ENCODE measurements around the gene MARVELD3. TPM values are rescaled to one million over a fixed set of nuclear protein-coding genes. Genes with fewer than 3 reads are reported as not detected.
"Not testable (repeated sequence)": the region's sequence is repeated elsewhere in the genome, so short reads cannot be mapped to it uniquely, and the experiment has no call there.

The MARVELD3 gene
- polyA plus RNA-seq, 1 donor (not counting 4 experiments of a cell fraction or from before 2014, with no cell fraction given): 11.6 TPM

DNA sequence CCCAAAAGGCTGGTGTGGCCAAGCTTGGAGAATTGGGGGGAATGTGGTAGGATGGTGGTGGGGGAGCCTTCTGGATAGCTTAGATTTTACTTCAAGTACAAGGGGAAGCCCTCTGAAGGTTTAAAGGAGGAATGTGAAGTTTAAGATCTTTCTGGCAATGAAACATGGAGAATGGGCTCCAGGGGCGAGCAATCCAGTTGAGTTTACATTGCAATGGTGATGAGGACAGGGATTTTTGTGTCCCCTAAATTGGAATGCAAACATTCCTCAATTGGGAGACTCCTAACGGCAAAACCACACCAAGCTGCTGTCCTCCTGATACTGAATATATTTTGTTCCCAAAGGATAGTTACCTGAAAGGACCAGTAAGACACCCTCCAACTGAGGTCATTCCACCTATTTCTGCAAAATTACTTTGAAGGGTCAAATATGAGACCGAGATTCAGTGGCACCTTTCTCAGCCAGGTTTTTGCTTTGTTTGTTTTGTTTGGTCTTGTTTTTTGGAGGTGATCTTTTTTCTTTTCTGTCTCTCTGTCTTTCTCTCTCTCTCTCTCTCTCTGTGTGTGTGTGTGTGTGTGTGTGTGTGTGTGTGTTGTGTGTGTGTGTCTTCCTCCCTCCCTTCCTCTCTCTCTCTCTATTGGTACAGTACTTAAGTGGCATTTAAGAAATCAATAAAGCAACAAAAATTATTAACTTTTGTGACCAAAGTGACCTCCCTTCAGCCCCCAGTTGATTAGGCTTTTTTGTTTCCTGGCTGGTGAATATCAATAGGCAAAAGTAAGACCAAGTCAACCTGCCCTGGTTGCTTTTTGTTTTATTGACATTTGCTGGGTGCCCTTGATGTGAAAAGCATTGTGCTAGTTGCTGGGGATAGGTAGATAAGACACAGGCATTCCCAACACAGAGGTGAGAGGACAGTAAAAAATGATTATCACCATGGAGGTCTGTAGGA, 32.7 kb upstream of the MARVELD3 start:
- DNase-seq (ENCODE audit: low read depth, low spot score) (no peak), FAIRE-seq (no peak)
- Histone ChIP-seq H3K4me1 (ENCODE audit: control insufficient read depth, extremely low read depth, insufficient read depth, low read length) (no peaks in the 10 kb centered on the region), H3K4me2 (ENCODE audit: control insufficient read depth, extremely low read depth, insufficient read depth, low read depth, low read length) (no peak overlapping the region), H3K79me2 (ENCODE audit: control insufficient read depth, insufficient read depth, low read length) (no peaks in the 10 kb centered on the region), H2AFZ (ENCODE audit: control insufficient read depth, low read length) (no peak overlapping the region), H3K27me3 (ENCODE audit: control insufficient read depth, extremely low read depth, insufficient read depth, low read length) (no peaks in the 10 kb centered on the region), H4K20me1 (ENCODE audit: control insufficient read depth, extremely low read depth, insufficient read depth, low read length) (no peaks in the 10 kb centered on the region), H3K36me3 (ENCODE audit: control insufficient read depth in 2 of 2, extremely low read depth in 1 of 2, insufficient read depth in 2 of 2, low read length in 2 of 2) (no peaks in the 10 kb centered on the region), H3K27ac (ENCODE audit: control insufficient read depth, insufficient read depth, low read length) (no peak overlapping the region), H3K4me3 (ENCODE audit: control insufficient read depth in 2 of 3, extremely low read depth in 1 of 3, insufficient read depth in 2 of 3, low read depth in 1 of 3, low read length in 3 of 3) (no peak overlapping the region), H3K9me1 (ENCODE audit: control insufficient read depth, extremely low read depth, insufficient read depth, low read length) (no peaks in the 10 kb centered on the region), H3K9ac (ENCODE audit: control insufficient read depth, extremely low read depth, insufficient read depth, low read length) (no peak overlapping the region), H3K9me3 (ENCODE audit: control insufficient read depth, low read depth, low read length) (no peaks in the 10 kb centered on the region)
- TF ChIP-seq EZH2 (IDR thresholded peaks at IDR 0.05; ENCODE audit: low read length): no peak
- TF ChIP-seq, protein P1, sequence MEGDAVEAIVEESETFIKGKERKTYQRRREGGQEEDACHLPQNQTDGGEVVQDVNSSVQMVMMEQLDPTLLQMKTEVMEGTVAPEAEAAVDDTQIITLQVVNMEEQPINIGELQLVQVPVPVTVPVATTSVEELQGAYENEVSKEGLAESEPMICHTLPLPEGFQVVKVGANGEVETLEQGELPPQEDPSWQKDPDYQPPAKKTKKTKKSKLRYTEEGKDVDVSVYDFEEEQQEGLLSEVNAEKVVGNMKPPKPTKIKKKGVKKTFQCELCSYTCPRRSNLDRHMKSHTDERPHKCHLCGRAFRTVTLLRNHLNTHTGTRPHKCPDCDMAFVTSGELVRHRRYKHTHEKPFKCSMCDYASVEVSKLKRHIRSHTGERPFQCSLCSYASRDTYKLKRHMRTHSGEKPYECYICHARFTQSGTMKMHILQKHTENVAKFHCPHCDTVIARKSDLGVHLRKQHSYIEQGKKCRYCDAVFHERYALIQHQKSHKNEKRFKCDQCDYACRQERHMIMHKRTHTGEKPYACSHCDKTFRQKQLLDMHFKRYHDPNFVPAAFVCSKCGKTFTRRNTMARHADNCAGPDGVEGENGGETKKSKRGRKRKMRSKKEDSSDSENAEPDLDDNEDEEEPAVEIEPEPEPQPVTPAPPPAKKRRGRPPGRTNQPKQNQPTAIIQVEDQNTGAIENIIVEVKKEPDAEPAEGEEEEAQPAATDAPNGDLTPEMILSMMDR (optimal IDR thresholded peaks at IDR 0.05 in 1 of 3, IDR thresholded peaks at IDR 0.05 in 1 of 3, conservative IDR thresholded peaks at IDR 0.05 in 1 of 3; ENCODE audit: extremely low read depth in 1 of 3, insufficient read depth in 2 of 3, low read length in 3 of 3): no peak
- dilution Hi-C loops (cut with MboI; ENCODE audit: extremely low pct_ligation_motif_present, low sequenced_read_pairs): no loop called here

DNA sequence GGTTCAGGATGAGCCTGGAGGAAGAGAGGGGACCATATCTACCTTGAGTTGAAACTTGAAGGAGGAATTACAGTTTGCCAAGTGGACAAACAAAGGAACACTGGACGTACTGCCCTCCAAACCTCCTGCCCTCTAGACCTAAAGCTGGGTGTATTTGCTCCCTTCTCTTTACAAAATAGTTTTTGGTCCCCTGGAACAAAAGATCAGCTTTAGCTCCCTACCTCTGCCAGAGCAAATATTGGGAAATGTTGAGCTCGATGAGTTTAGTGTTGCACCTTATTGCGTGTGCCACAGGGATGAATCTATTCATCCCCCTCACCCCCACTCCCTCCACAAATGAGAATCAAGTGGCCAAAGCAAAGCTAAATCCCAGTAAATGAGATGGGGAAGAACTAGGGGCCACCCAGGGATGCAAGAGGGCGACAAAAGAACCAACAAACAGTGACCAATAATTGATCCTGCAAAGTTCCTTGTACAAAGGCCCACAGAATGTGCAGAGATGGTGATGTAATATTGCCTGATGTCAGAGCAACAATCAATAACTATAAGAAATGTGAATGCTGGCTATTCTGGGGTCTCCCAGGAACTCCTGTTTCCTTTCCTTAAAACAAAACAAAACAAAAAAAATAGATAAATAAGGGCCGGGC, 31.9 kb upstream of the MARVELD3 start:
- no peaks in the 10 kb centered on the region for H3K79me2 ChIP-seq (ENCODE audit: control insufficient read depth, insufficient read depth, low read length)
- TF ChIP-seq, protein P1 (optimal IDR thresholded peaks at IDR 0.05 in 1 of 3, IDR thresholded peaks at IDR 0.05 in 1 of 3, conservative IDR thresholded peaks at IDR 0.05 in 1 of 3; ENCODE audit: extremely low read depth in 1 of 3, insufficient read depth in 2 of 3, low read length in 3 of 3): no peak
- no peak for TF ChIP-seq EZH2 (IDR thresholded peaks at IDR 0.05; ENCODE audit: low read length)
- no peaks in the 10 kb centered on the region for H3K27me3 ChIP-seq (ENCODE audit: control insufficient read depth, extremely low read depth, insufficient read depth, low read length)
- no peak overlapping the region for H2AFZ ChIP-seq (ENCODE audit: control insufficient read depth, low read length)
- FAIRE-seq (no peak), DNase-seq (ENCODE audit: low read depth, low spot score) (no peak)
- no peak overlapping the region for H3K4me2 ChIP-seq (ENCODE audit: control insufficient read depth, extremely low read depth, insufficient read depth, low read depth, low read length)
- no peaks in the 10 kb centered on the region for H3K9me3 ChIP-seq (ENCODE audit: control insufficient read depth, low read depth, low read length)
- H3K9ac ChIP-seq (ENCODE audit: control insufficient read depth, extremely low read depth, insufficient read depth, low read length): no peak overlapping the region
- no peaks in the 10 kb centered on the region for H3K4me1 ChIP-seq (ENCODE audit: control insufficient read depth, extremely low read depth, insufficient read depth, low read length)
- no peaks in the 10 kb centered on the region for H3K9me1 ChIP-seq (ENCODE audit: control insufficient read depth, extremely low read depth, insufficient read depth, low read length)
- H3K27ac ChIP-seq (ENCODE audit: control insufficient read depth, insufficient read depth, low read length): no peak overlapping the region
- H3K36me3 ChIP-seq (ENCODE audit: control insufficient read depth in 2 of 2, extremely low read depth in 1 of 2, insufficient read depth in 2 of 2, low read length in 2 of 2): no peaks in the 10 kb centered on the region
- dilution Hi-C loops (cut with MboI; ENCODE audit: extremely low pct_ligation_motif_present, low sequenced_read_pairs): no loop called here
- no peaks in the 10 kb centered on the region for H4K20me1 ChIP-seq (ENCODE audit: control insufficient read depth, extremely low read depth, insufficient read depth, low read length)
- H3K4me3 ChIP-seq (ENCODE audit: control insufficient read depth in 2 of 3, extremely low read depth in 1 of 3, insufficient read depth in 2 of 3, low read depth in 1 of 3, low read length in 3 of 3): no peak overlapping the region

DNA sequence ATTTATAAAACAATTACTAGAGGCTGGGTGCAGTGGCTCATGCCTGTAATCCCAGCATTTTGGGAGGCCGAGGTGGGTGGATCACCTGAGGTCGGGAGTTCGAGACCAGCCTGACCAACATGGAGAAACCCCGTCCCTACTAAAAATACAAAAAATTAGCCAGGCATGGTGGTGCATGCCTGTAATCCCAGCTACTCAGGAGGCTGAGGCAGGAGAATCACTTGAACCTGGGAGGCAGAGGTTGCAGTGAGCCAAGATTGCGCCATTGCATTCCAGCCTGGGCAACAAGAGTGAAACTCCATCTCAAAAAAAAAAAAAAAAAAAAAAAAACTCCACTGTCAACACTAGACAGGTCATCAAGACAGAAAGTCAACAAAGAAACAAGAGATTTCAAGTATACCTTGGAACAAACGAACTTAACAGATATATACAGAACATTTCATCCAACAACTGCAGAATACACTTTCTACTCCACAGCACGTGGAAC, 30.6 kb upstream of the MARVELD3 start:
- dilution Hi-C loops (cut with MboI; ENCODE audit: extremely low pct_ligation_motif_present, low sequenced_read_pairs); FAIRE-seq; H4K20me1 ChIP-seq (ENCODE audit: control insufficient read depth, extremely low read depth, insufficient read depth, low read length); H3K27ac ChIP-seq (ENCODE audit: control insufficient read depth, insufficient read depth, low read length); H3K4me1 ChIP-seq (ENCODE audit: control insufficient read depth, extremely low read depth, insufficient read depth, low read length); H3K79me2 ChIP-seq (ENCODE audit: control insufficient read depth, insufficient read depth, low read length); H3K9me1 ChIP-seq (ENCODE audit: control insufficient read depth, extremely low read depth, insufficient read depth, low read length); H3K4me2 ChIP-seq (ENCODE audit: control insufficient read depth, extremely low read depth, insufficient read depth, low read depth, low read length); H3K36me3 ChIP-seq (ENCODE audit: control insufficient read depth in 2 of 2, extremely low read depth in 1 of 2, insufficient read depth in 2 of 2, low read length in 2 of 2); H3K4me3 ChIP-seq (ENCODE audit: control insufficient read depth in 2 of 3, extremely low read depth in 1 of 3, insufficient read depth in 2 of 3, low read depth in 1 of 3, low read length in 3 of 3); DNase-seq (ENCODE audit: low read depth, low spot score); H3K9me3 ChIP-seq (ENCODE audit: control insufficient read depth, low read depth, low read length); H3K27me3 ChIP-seq (ENCODE audit: control insufficient read depth, extremely low read depth, insufficient read depth, low read length); H2AFZ ChIP-seq (ENCODE audit: control insufficient read depth, low read length); H3K9ac ChIP-seq (ENCODE audit: control insufficient read depth, extremely low read depth, insufficient read depth, low read length): not testable (repeated sequence)
